ENCODE results near the gene FOXP1. TPM values are rescaled to one million over a fixed set of nuclear protein-coding genes. Genes with fewer than 3 reads are reported as not detected.

The FOXP1 gene
- total and polyA plus RNA-seq, 2 donors (not counting 1 experiment from before 2014, with no cell fraction given) = 70.3 to 101 TPM

GRCh38 chr3:71317749-71318457, 265.6 kb downstream of the FOXP1 start:
- H3K4me1 ChIP-seq (ENCODE audit: control insufficient read depth, extremely low read depth, insufficient read depth, low read length) = no peaks in the 10 kb centered on the region
- no peak overlapping the region for H2AFZ ChIP-seq (ENCODE audit: low read length)
- H3K9ac ChIP-seq (ENCODE audit: insufficient read depth, low read length) = no peak overlapping the region
- peak; percentile 66 to 72 for DNase-seq (ENCODE audit: low read depth in 2 of 2)
- H3K9me3 ChIP-seq (ENCODE audit: control insufficient read depth, insufficient read depth, low read depth, low read length) = no peaks in the 10 kb centered on the region
- no peaks in the 10 kb centered on the region for H3K36me3 ChIP-seq (ENCODE audit: control insufficient read depth, insufficient read depth, low read length)
- H3K4me2 ChIP-seq (ENCODE audit: extremely low read depth, insufficient read depth, low read length) = peak overlapping the region; percentile 27
- H3K79me2 ChIP-seq (ENCODE audit: control insufficient read depth, insufficient read depth, low read length) = no peaks in the 10 kb centered on the region
- no peak for TF ChIP-seq EZH2 (IDR thresholded peaks at IDR 0.05; ENCODE audit: low read length, missing control alignments)
- TF ChIP-seq, protein P1, sequence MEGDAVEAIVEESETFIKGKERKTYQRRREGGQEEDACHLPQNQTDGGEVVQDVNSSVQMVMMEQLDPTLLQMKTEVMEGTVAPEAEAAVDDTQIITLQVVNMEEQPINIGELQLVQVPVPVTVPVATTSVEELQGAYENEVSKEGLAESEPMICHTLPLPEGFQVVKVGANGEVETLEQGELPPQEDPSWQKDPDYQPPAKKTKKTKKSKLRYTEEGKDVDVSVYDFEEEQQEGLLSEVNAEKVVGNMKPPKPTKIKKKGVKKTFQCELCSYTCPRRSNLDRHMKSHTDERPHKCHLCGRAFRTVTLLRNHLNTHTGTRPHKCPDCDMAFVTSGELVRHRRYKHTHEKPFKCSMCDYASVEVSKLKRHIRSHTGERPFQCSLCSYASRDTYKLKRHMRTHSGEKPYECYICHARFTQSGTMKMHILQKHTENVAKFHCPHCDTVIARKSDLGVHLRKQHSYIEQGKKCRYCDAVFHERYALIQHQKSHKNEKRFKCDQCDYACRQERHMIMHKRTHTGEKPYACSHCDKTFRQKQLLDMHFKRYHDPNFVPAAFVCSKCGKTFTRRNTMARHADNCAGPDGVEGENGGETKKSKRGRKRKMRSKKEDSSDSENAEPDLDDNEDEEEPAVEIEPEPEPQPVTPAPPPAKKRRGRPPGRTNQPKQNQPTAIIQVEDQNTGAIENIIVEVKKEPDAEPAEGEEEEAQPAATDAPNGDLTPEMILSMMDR (conservative IDR thresholded peaks at IDR 0.05 in 1 of 2, IDR thresholded peaks at IDR 0.05 in 1 of 2; ENCODE audit: low read depth in 1 of 2, low read length in 2 of 2) = no peak
- no peak overlapping the region for H3K4me3 ChIP-seq (replicated peaks in 1 of 4; ENCODE audit: control extremely low read depth in 1 of 4, insufficient read depth in 1 of 4, low read depth in 3 of 4, low read length in 4 of 4)
- H3K27ac ChIP-seq (ENCODE audit: insufficient read depth, low read length) = no peak overlapping the region
- H4K20me1 ChIP-seq (ENCODE audit: control insufficient read depth, extremely low read depth, insufficient read depth, low read length) = no peaks in the 10 kb centered on the region
- no peaks in the 10 kb centered on the region for H3K27me3 ChIP-seq (ENCODE audit: control insufficient read depth, insufficient read depth, low read length)

- Histone ChIP-seq H3K9ac (ENCODE audit: insufficient read depth, low read length) (no peak overlapping the region), H3K4me3 (replicated peaks in 1 of 4; ENCODE audit: control extremely low read depth in 1 of 4, insufficient read depth in 1 of 4, low read depth in 3 of 4, low read length in 4 of 4) (no peak overlapping the region), H4K20me1 (ENCODE audit: control insufficient read depth, extremely low read depth, insufficient read depth, low read length) (no peaks in the 10 kb centered on the region), H3K79me2 (ENCODE audit: control insufficient read depth, insufficient read depth, low read length) (no peaks in the 10 kb centered on the region), H3K4me1 (ENCODE audit: control insufficient read depth, extremely low read depth, insufficient read depth, low read length) (no peaks in the 10 kb centered on the region), H3K4me2 (ENCODE audit: extremely low read depth, insufficient read depth, low read length) (no peak overlapping the region), H3K27me3 (ENCODE audit: control insufficient read depth, insufficient read depth, low read length) (no peaks in the 10 kb centered on the region), H3K9me3 (ENCODE audit: control insufficient read depth, insufficient read depth, low read depth, low read length) (no peaks in the 10 kb centered on the region), H3K36me3 (ENCODE audit: control insufficient read depth, insufficient read depth, low read length) (no peaks in the 10 kb centered on the region), H3K27ac (ENCODE audit: insufficient read depth, low read length) (no peak overlapping the region), H2AFZ (ENCODE audit: low read length) (no peak overlapping the region)
- TF ChIP-seq EZH2 (IDR thresholded peaks at IDR 0.05; ENCODE audit: low read length, missing control alignments) = no peak
- TF ChIP-seq, protein P1 (conservative IDR thresholded peaks at IDR 0.05 in 1 of 2, IDR thresholded peaks at IDR 0.05 in 1 of 2; ENCODE audit: low read depth in 1 of 2, low read length in 2 of 2) = no peak
- DNase-seq (ENCODE audit: low read depth in 2 of 2) = no peak
These were observed 266.4 kb downstream of the FOXP1 start for GRCh38 chr3:71317140-71317539.

DNA sequence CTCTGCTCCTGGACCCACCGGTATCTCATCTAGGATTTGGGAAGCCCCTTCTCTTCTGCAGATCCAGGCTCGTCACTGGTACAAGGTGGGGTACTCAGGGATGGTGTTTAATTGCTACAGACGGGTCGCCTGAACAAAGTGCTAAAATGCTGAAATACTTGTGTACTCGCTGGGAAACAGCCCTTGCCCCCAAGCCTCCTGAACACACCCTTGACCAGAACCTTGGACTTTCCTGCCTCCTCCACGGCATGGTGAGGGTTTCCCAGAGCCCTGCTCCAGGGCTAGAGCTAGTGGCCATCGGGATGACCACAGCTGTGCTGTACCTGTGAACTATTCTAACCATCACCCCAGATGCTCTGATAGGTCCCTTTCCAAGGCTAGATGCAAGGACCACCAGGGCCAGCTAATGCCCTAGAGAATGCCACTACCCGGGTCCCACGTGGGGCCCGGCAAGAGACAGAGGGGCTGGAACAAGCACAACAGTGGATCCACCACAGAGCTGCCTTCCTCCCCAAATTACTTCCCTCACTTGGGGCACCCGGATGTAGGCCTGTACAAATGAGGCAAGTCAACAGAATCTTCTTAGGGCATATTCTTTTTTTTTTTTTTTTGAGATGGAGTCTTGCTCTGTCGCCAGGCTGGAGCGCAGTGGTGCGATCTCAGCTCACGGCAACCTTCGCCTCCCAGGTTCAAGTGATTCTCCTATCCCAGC, 267.3 kb downstream of the FOXP1 start:
- DNase-seq (ENCODE audit: low read depth in 2 of 2) = no peak
- Histone ChIP-seq H3K4me2 (ENCODE audit: extremely low read depth, insufficient read depth, low read length) (no peak overlapping the region), H4K20me1 (ENCODE audit: control insufficient read depth, extremely low read depth, insufficient read depth, low read length) (no peaks in the 10 kb centered on the region), H3K79me2 (ENCODE audit: control insufficient read depth, insufficient read depth, low read length) (no peaks in the 10 kb centered on the region), H3K4me3 (replicated peaks in 1 of 4; ENCODE audit: control extremely low read depth in 1 of 4, insufficient read depth in 1 of 4, low read depth in 3 of 4, low read length in 4 of 4) (no peak overlapping the region), H3K27me3 (ENCODE audit: control insufficient read depth, insufficient read depth, low read length) (no peaks in the 10 kb centered on the region), H3K27ac (ENCODE audit: insufficient read depth, low read length) (no peak overlapping the region), H3K36me3 (ENCODE audit: control insufficient read depth, insufficient read depth, low read length) (no peaks in the 10 kb centered on the region), H3K9ac (ENCODE audit: insufficient read depth, low read length) (no peak overlapping the region), H3K4me1 (ENCODE audit: control insufficient read depth, extremely low read depth, insufficient read depth, low read length) (no peaks in the 10 kb centered on the region), H2AFZ (ENCODE audit: low read length) (no peak overlapping the region), H3K9me3 (ENCODE audit: control insufficient read depth, insufficient read depth, low read depth, low read length) (no peaks in the 10 kb centered on the region)
- TF ChIP-seq, protein P1 (conservative IDR thresholded peaks at IDR 0.05 in 1 of 2, IDR thresholded peaks at IDR 0.05 in 1 of 2; ENCODE audit: low read depth in 1 of 2, low read length in 2 of 2) = no peak
- no peak for TF ChIP-seq EZH2 (IDR thresholded peaks at IDR 0.05; ENCODE audit: low read length, missing control alignments)

All from fibroblast of lung (primary cell).